Parathyroid adenoma (tissue), 2 donors: ENCODE data around the gene STAP2.

Experiments used
- H2AFZ ChIP-seq: fragments of 300-600 bp; sonication (generic); one replicate; pipeline ENCODE4 v1.7.0; 2017; ENCODE audit warnings: antibody characterized with exemption, mild to moderate bottlenecking
- H3K27ac ChIP-seq: fragments of 300-600 bp; sonication (generic); one replicate; pipeline ENCODE4 v1.7.0; 2017
- H3K27me3 ChIP-seq: fragments of 300-600 bp; sonication (generic); one replicate; pipeline ENCODE4 v1.7.0; 2017; ENCODE audit warnings: low read length; ENCODE audit not compliant: control insufficient read depth, insufficient read depth
- H3K36me3 ChIP-seq: fragments of 300-600 bp; sonication (generic); one replicate; pipeline ENCODE4 v1.7.0; 2017; ENCODE audit warnings: low read length; ENCODE audit not compliant: control insufficient read depth, insufficient read depth
- H3K4me1 ChIP-seq: fragments of 300-600 bp; sonication (generic); one replicate; pipeline ENCODE4 v1.7.0; 2017; ENCODE audit warnings: control low read depth
- H3K4me2 ChIP-seq: fragments of 300-600 bp; sonication (generic); one replicate; pipeline ENCODE4 v1.7.0; 2017; ENCODE audit warnings: low read length
- H3K4me3 ChIP-seq: fragments of 300-600 bp; sonication (generic); one replicate; pipeline ENCODE4 v1.7.0; 2017; ENCODE audit warnings: low read depth, low read length
- H3K79me2 ChIP-seq: fragments of 300-600 bp; sonication (generic); one replicate; pipeline ENCODE4 v1.7.0; 2017; ENCODE audit warnings: control low read depth
- H3K9ac ChIP-seq: fragments of 300-600 bp; sonication (generic); one replicate; pipeline ENCODE4 v1.7.0; 2017; ENCODE audit warnings: mild to moderate bottlenecking
- H3K9me3 ChIP-seq: fragments of 300-600 bp; sonication (generic); one replicate; pipeline ENCODE4 v1.7.0; 2017; ENCODE audit warnings: low read length; ENCODE audit not compliant: control insufficient read depth
- TF ChIP-seq, protein P1 (sequence below): fragments of 300-600 bp; sonication (generic); IDR thresholded peaks from one replicate; pipeline ENCODE4 v1.7.0; 2017; ENCODE audit warnings: antibody characterized with exemption, mild to moderate bottlenecking
- donor health status: primary hyperparathyroidism.

Gene STAP2

DNA sequence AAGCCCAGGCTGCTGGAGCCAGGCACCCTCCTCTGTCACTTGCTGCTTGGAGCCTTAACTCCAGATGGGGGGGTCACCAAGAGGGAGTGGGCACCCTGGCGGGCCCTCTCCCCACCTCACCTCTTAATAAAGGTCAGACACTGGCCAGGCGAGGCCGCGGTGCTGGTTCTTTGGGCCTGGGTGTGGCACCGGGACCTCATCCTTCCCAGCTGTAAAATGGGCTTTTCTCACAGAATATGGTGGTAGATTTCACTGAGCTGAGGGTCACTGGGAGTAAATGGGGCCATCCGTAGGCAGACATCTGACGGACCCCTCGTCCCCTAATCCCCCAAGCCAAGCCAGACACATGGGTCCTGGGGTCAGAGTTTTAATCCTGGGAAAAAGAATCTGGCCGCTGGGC, 14.9 kb downstream of the STAP2 start:
- Histone ChIP-seq H2AFZ (peak overlapping the region; percentile 61), H3K4me3 (no peak overlapping the region), H3K27ac (no peak overlapping the region), H3K79me2 (no peaks in the 10 kb centered on the region), H3K9ac (no peak overlapping the region), H3K36me3 (no peaks in the 10 kb centered on the region), H3K9me3 (no peaks in the 10 kb centered on the region), H3K4me1 (no peaks in the 10 kb centered on the region), H3K4me2 (peak overlapping the region; percentile 68), H3K27me3 (no peaks in the 10 kb centered on the region)
- TF ChIP-seq, protein P1, sequence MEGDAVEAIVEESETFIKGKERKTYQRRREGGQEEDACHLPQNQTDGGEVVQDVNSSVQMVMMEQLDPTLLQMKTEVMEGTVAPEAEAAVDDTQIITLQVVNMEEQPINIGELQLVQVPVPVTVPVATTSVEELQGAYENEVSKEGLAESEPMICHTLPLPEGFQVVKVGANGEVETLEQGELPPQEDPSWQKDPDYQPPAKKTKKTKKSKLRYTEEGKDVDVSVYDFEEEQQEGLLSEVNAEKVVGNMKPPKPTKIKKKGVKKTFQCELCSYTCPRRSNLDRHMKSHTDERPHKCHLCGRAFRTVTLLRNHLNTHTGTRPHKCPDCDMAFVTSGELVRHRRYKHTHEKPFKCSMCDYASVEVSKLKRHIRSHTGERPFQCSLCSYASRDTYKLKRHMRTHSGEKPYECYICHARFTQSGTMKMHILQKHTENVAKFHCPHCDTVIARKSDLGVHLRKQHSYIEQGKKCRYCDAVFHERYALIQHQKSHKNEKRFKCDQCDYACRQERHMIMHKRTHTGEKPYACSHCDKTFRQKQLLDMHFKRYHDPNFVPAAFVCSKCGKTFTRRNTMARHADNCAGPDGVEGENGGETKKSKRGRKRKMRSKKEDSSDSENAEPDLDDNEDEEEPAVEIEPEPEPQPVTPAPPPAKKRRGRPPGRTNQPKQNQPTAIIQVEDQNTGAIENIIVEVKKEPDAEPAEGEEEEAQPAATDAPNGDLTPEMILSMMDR: no peak

DNA sequence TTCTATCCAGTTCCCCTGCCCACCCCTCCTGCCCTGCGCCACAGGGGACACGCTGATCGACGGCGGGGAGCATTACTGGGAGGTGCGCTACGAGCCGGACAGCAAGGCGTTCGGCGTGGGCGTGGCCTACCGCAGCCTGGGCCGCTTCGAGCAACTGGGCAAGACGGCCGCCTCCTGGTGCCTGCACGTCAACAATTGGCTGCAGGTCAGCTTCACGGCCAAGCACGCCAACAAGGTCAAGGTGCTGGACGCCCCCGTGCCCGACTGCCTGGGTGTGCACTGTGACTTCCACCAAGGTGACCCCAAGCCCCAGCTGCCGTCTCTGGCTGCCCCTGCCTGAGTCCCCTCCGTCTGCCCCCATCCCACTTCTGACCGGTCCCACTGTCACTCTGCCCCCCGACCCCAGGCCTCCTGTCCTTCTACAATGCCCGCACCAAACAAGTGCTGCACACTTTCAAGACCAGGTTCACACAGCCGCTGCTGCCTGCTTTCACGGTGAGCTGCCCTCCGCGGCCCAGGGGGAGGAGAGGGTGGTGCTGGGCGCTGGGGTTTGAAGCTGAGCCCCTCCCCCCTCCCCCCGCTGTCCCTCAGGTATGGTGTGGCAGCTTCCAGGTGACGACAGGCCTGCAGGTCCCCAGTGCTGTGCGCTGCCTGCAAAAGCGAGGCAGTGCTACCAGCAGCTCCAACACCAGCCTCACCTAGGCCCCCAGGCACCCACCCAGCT, 15.5 kb downstream of the STAP2 start:
- no peaks in the 10 kb centered on the region for H3K36me3 ChIP-seq
- H3K27ac ChIP-seq: no peak overlapping the region
- no peak overlapping the region for H3K9ac ChIP-seq
- H3K27me3 ChIP-seq: no peaks in the 10 kb centered on the region
- peak overlapping the region; percentile 61 for H2AFZ ChIP-seq
- H3K79me2 ChIP-seq: no peaks in the 10 kb centered on the region
- TF ChIP-seq, protein P1: no peak
- peak overlapping the region; percentile 34 for H3K4me3 ChIP-seq
- H3K9me3 ChIP-seq: no peaks in the 10 kb centered on the region
- H3K4me1 ChIP-seq: no peaks in the 10 kb centered on the region
- H3K4me2 ChIP-seq: peak overlapping the region; percentile 68

DNA sequence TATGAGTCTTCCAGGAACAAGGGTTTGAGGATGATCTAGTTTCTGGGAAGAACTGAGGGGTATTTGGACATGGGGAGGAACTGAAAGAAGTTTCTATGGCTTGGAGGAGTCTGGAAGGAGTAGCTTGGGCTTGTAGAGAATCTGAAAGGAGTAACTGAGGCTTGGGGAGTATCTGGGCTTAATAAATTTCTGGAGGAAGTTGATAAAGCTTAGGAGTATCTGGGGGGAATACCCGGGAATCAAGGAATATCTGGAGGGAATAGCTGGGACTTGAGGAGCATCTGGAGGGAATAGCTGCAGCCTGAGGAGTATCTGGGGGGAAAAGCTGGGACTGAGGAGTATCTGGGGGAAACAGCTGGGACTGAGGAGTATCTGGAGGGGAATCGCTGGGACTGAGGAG, 18.2 kb downstream of the STAP2 start:
- TF ChIP-seq, protein P1: no peak
- Histone ChIP-seq H3K9me3 (no peaks in the 10 kb centered on the region), H3K36me3 (no peaks in the 10 kb centered on the region), H3K4me3 (no peak overlapping the region), H3K79me2 (no peaks in the 10 kb centered on the region), H3K27me3 (no peaks in the 10 kb centered on the region), H3K4me1 (no peaks in the 10 kb centered on the region), H3K27ac (no peak overlapping the region), H2AFZ (no peak overlapping the region), H3K4me2 (no peak overlapping the region), H3K9ac (no peak overlapping the region)

DNA sequence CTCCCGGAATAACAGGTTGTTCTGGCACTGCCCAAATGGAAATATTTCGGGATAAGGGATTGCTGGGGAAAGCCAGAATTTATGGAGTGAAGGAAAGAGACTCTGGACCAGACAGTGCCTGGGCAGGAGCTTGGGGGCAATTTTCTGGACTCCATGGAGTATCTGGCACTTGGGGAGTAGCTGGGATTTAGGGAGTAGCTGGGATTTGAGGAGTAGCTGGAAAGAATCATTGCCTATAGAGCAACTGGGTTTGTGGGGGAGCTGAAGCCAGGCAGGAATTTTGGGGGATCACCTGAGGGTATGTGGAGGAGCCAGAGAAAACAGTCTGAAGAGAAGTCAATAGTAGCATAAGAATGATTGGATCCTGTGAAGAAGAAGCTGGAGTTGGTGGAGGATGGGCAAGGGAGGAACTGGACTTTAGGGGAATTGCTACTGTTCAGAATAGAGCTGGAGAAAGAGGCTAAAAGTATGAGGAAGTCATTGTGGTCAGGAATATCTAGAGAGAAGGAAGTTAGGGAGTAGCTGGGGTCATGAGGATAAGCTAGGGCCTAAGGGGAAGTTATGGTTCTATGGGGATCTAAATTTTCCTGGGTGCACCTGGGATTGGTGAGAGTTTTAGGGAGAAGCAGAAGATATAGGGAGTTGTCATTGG, 19.4 kb downstream of the STAP2 start:
- Histone ChIP-seq H3K36me3 (no peaks in the 10 kb centered on the region), H3K4me2 (no peak overlapping the region), H3K27ac (no peak overlapping the region), H3K4me3 (no peak overlapping the region), H2AFZ (no peak overlapping the region), H3K27me3 (no peaks in the 10 kb centered on the region), H3K4me1 (no peaks in the 10 kb centered on the region), H3K79me2 (no peaks in the 10 kb centered on the region), H3K9ac (no peak overlapping the region), H3K9me3 (no peaks in the 10 kb centered on the region)
- TF ChIP-seq, protein P1: no peak
